Measurements from ENCODE around the gene CDIP1. TPM values are rescaled to one million over a fixed set of nuclear protein-coding genes. Genes with fewer than 3 reads are reported as not detected.

CDIP1 gene
- total and polyA plus RNA-seq, 2 of the 8 experiments (the other 6 are each of a cell fraction or from before 2014, with no cell fraction given) = 56.6 to 76.3 TPM

DNA sequence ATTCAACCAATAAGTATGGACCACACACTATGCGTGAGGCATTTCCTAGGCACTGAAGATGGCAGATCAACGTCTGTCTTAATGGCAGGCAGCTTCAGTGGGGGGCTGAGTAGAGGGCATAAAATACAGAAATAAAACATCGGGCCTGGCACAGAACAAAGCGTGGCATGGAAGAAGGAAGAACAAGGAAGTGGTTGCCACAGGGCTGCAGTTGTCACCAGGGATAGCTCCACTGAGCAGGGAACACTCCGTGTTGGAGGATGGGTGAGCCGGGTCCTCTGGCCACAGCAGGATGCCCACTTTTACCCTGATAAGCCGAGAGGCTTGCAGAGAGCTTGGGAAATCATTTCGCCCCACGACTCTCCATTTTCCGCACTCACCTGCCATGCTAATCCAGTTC, 6.3 kb downstream of the CDIP1 start:
- Histone ChIP-seq H4K8ac (ENCODE audit: extremely low read depth, insufficient read depth, low read length) (no peak overlapping the region), H4K91ac (replicated peaks; ENCODE audit: insufficient read length, low read length) (no peak overlapping the region), H3K79me2 (ENCODE audit: control insufficient read depth in 1 of 2, insufficient read depth in 2 of 2, low read length in 2 of 2) (peaks cover 3 to 63% of the 10 kb centered on the region in 2 experiments; a peak in 2 of 4 replicates), H3K14ac (ENCODE audit: insufficient read length) (no peak overlapping the region), H3K79me1 (ENCODE audit: low read depth, low read length) (peaks cover 28% of the 10 kb centered on the region), H2BK15ac (ENCODE audit: low read length) (no peak overlapping the region), H3K9ac (replicated peaks in 1 of 4; ENCODE audit: extremely low read depth in 1 of 4, low read depth in 3 of 4, low read length in 3 of 4) (no peak overlapping the region), H4K5ac (ENCODE audit: insufficient read length, low read depth, low read length) (no peak overlapping the region), H3K18ac (ENCODE audit: extremely low read depth, low read length) (no peak overlapping the region), H2AFZ (ENCODE audit: low read length) (no peak overlapping the region), H2AK5ac (ENCODE audit: low read depth, low read length) (no peak overlapping the region), H3K56ac (replicated peaks; ENCODE audit: insufficient read length, low read depth, low read length) (no peak overlapping the region), H3K27ac (ENCODE audit: low read depth, low read length) (no peak overlapping the region), H3K36me3 (ENCODE audit: control insufficient read depth in 2 of 4, insufficient read depth in 4 of 4, low read length in 3 of 4) (peaks cover 2 to 11% (median 6%) of the 10 kb centered on the region in 4 experiments; a peak in 6 of 8 replicates), H2BK5ac (ENCODE audit: low read depth, low read length) (no peak overlapping the region), H3K23me2 (ENCODE audit: low read depth, low read length) (no peaks in the 10 kb centered on the region; the same call in 1 of the 2 replicates), H3K4me1 (replicated peaks in 1 of 4; ENCODE audit: control insufficient read depth in 3 of 4, insufficient read depth in 4 of 4, low read length in 3 of 4) (peaks cover 4 to 20% (median 12%) of the 10 kb centered on the region in 4 experiments), H4K20me1 (replicated peaks in 1 of 2; ENCODE audit: control insufficient read depth in 1 of 2, insufficient read depth in 2 of 2, low read length in 2 of 2) (peaks cover 3 to 13% of the 10 kb centered on the region in 2 experiments), H3K4me2 (ENCODE audit: insufficient read depth in 1 of 2, low read depth in 2 of 2, low read length in 2 of 2) (no peak overlapping the region), H3K4ac (replicated peaks; ENCODE audit: insufficient read length, low read depth, low read length) (no peak overlapping the region), H3K23ac (ENCODE audit: insufficient read length) (no peak overlapping the region), H3K9me3 (ENCODE audit: insufficient read depth in 2 of 2, low read depth in 1 of 2, low read length in 1 of 2) (no peaks in the 10 kb centered on the region), H2BK20ac (ENCODE audit: low read length) (no peak overlapping the region), H3K27me3 (replicated peaks in 1 of 4; ENCODE audit: control insufficient read depth in 3 of 4, extremely low read depth in 1 of 4, insufficient read depth in 3 of 4, low read length in 3 of 4) (no peaks in the 10 kb centered on the region), H2BK120ac (replicated peaks; ENCODE audit: low read depth, low read length) (no peak overlapping the region), H2BK12ac (ENCODE audit: low read depth, low read length) (no peak overlapping the region), H3K4me3 (ENCODE audit: extremely low read depth in 1 of 4, insufficient read depth in 2 of 4, low read depth in 3 of 4, low read length in 4 of 4) (no peak overlapping the region)
- no peak for TF ChIP-seq YY1 (IDR thresholded peaks at IDR 0.05; ENCODE audit: low read depth, low read length)
- TF ChIP-seq CREB1 (IDR thresholded peaks at IDR 0.05) = no peak
- TF ChIP-seq RXRA (IDR thresholded peaks at IDR 0.05; ENCODE audit: insufficient read depth, low read depth, low read length) = no peak
- TF ChIP-seq CHD1 (IDR thresholded peaks at IDR 0.05; ENCODE audit: low read depth, low read length) = no peak
- TF ChIP-seq, protein P1, sequence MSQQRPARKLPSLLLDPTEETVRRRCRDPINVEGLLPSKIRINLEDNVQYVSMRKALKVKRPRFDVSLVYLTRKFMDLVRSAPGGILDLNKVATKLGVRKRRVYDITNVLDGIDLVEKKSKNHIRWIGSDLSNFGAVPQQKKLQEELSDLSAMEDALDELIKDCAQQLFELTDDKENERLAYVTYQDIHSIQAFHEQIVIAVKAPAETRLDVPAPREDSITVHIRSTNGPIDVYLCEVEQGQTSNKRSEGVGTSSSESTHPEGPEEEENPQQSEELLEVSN (IDR thresholded peaks at IDR 0.05) = no peak
- TF ChIP-seq TAF1 (IDR thresholded peaks at IDR 0.05; ENCODE audit: low read depth, low read length) = no peak
- TF ChIP-seq EZH2 (IDR thresholded peaks at IDR 0.05; ENCODE audit: low read depth, low read length, severe bottlenecking) = no peak
- TF ChIP-seq TBP (IDR thresholded peaks at IDR 0.05; ENCODE audit: low read depth, low read length) = no peak
- TF ChIP-seq NANOG (IDR thresholded peaks at IDR 0.05; ENCODE audit: insufficient read depth, low read depth, low read length, poor library complexity, severe bottlenecking) = no peak
- TF ChIP-seq RFX5 (IDR thresholded peaks at IDR 0.05; ENCODE audit: borderline replicate concordance, low read depth, low read length) = no peak
- TF ChIP-seq, protein P2, sequence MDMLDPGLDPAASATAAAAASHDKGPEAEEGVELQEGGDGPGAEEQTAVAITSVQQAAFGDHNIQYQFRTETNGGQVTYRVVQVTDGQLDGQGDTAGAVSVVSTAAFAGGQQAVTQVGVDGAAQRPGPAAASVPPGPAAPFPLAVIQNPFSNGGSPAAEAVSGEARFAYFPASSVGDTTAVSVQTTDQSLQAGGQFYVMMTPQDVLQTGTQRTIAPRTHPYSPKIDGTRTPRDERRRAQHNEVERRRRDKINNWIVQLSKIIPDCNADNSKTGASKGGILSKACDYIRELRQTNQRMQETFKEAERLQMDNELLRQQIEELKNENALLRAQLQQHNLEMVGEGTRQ (IDR thresholded peaks at IDR 0.05; ENCODE audit: low read length) = no peak
- no peak for TF ChIP-seq HDAC2 (IDR thresholded peaks at IDR 0.05; ENCODE audit: borderline replicate concordance in 1 of 2, low read depth in 2 of 2, low read length in 2 of 2)
- ChIA-PET POLR2A (ENCODE audit: partially characterized antibody) (interaction anchor here (0.8 to 3.2 kb wide), 8 partner anchors 9 to 67 kb away, joined by 3 to 11 read pairs (median 4); no protein-coding TSS in a partner anchor), CTCF (ENCODE audit: partially characterized antibody) (interaction anchor here (0.7 to 40.7 kb wide), 4 partner anchors 16 to 61 kb away, joined by 3 to 968 read pairs (median 497); partner anchors contain the start of genes C16orf96 and CDIP1)
- DNase-seq (ENCODE audit: low read depth in 1 of 2, low spot score in 2 of 2) (no peak), FAIRE-seq (no peak)
- WGBS, 2 experiments (ENCODE audit: extremely low coverage in 1 of 2, insufficient coverage in 1 of 2, insufficient read length in 1 of 2, insufficient replicate concordance in 2 of 2, low coverage in 1 of 2, low lambda C conversion rate in 2 of 2, missing lambda C conversion rate in 1 of 2) = 93% methylated on average over 10 of the region's 10 CpGs; no CpG with 5 or more reads in 1 of the 2 experiments

Measured in H1 (cell line).